Dedifferentiated amniotic fluid mesenchymal stem cell (primary cell): ENCODE results near the gene ZNF765.
"Not testable (repeated sequence)": the region's sequence is repeated elsewhere in the genome, so short reads cannot be mapped to it uniquely, and the experiment has no call there.

Experiments
- DNase-seq: peaks from one replicate; pipeline ENCODE4 v3.0.0-alpha.2; 2016; ENCODE audit errors: extremely low spot score

The ZNF765 gene

DNA sequence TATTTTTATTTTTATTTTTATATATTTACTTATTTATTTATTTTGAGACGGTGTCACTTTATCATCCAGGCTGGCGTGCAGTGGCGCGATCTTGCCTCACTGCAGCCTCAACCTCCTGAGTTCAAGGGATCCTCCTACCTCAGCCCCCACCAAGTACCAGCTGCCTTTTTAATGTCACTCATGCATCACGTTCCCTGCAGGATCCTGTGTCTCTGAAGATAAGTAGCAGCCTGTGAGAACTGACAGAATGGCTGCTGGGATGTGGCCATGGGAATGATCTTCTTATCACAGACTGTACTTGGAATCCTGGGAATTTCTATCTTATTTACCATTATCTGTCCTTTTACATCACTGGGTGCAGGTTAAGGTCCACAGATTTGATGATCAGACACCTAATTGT is 27.6 kb downstream of the ZNF765 start:
- no peak for DNase-seq

DNA sequence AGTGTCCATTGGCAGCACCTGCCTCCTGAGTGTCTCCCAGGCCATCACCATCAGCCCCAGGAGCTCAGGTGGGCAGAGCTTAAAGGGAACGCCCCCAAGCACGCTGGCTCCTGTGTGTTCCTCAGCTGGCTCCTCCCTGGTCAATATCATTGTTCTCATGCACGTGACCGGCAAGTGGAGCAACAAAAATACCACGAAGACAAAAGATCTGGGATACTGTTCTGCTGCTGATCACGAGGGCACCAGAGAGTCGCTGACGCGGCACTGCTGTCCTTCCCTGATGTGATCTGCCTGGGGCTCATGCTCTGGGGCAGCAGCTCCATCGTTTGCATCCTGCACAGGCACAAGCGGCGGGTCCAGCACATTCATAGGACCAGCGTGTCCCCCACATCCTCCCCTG is 28.1 kb downstream of the ZNF765 start:
- DNase-seq, result not testable (repeated sequence)

DNA sequence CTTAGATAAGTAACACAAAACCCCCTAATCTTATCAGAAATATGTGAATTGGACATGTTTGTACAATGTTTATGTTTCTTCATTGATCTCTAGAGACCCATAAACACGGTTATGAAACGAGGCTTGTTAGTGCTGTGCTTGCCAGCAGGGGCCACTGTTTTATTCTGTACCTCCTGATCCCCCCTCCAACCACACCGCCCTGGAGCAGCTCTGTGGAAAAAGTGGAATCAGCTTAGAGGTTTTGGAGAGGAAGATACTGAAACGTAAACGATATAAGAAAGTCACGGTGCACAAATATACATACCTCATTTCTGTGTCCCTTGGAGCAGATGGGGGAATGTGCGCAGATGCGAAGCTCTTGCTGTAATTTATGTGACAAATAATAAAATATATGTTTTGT is 28.7 kb downstream of the ZNF765 start:
- not testable (repeated sequence) for DNase-seq

DNA sequence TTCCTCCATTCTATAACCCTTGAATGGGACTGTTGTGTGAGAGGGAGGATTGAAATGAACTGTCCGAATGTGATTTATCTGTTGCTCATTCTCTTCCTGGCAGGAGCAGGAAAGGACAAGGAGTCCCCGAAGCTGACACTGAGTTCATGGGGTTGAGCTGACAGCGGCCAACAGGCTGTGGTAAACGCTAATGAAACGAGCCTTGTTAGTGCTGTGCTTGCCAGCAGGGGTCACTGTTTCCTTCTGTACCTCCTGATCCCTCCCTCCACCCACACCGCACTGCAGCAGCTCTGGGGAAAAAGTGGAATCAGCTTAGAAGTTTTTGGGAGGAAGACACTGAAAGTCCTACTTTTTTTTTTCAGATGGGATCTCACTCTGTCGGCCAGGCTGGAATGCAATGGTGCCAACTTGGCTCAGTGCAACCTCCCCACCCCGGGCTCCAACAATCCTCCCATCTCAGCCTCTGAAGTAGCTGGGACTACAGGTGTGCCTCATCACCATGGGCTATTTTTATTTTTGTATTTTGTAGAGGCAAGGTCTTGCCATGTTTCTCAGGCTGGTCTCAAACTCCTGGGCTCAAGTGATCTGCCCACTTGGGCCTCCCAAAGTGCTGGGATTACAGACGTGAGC is 30.1 kb downstream of the ZNF765 start:
- peak; percentile 41 for DNase-seq

DNA sequence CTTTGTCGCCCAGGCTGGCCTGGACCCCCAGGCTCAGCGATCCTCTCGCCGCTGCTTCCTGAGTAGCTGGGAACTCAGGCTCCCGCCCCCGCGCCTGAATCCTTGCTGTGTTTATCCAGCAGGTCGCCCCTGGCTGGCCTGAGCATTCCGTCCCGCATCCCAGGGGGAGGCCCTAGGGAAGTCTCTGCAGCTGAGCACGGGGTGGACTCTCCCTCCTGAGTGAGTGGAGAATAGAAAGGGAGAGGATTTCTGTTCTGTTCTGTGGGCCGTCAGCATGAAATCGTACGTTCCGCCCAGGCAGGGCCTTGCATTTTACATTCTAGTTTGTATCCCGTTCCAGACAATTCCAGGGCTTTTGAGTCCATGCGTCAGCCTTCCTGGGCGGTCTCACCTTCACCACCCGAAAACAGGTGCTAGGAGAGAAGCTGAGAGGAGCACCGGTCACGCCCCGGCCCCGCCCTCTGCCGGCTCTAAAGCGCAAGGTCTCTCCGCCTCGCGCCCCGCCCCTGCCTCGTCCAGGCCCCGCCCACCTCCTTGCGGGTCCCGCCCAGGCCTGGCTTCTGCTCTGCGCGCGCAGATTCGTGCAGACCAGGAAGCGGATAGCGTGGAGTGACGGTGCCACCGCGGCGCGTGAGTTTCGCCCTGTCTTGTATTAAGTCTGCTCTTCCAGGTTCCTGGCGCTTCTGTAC is 36.6 kb downstream of the ZNF765 start, which contains the start of gene ZNF761:
TSS of gene ZNF761 (plus strand) at position 586 of the 689 bp plus-strand sequence. CDS start 15,285 bp downstream, outside the sequence.
- peak; percentile 89 for DNase-seq

DNA sequence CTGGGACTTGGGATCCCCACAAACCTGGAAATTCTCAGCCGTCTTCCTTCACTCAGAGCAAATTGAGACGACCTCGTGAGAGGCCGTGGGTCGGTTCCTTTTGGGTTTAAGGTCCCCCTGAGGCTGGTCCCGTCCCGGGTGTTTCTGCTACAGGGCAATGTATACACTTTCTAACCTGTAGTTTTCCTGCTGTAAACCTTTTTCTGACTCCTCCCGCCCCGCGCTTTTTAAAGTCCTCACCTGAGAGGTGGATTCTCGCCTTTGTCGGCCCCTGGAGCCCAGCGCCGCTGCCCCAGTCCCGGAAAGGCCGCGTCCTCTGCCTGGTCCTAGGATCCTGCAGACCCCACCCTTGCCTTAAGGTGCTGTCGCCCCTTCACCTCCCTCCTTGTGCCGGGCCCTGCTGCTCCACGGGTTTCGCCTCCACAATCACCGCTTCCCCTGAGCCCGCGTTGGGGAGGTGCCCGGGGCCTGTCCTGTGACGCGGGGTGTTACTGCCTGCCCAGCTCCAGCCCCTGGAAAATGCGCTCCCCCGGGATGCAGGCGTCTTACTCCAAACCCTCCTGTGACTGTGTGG is 37.2 kb downstream of the ZNF765 start:
- peak; percentile 16 for DNase-seq

DNA sequence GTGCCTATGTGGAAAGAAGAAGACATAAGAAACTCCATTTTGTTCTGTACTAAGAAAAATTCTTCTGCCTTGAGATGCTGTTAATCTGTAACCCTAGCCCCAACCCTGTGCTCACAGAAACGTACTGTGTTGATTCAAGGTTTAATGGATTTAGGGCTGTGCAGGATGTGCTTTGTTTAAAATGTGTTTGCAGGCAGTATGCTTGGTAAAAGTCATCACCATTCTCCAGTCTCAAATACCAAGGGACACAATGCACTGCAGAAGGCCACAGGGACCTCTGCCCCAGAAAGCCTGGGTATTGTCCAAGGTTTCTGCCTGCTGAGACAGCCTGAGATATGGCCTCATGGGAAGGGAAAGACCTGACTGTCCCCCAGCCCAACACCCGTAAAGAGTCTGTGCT is 48.9 kb downstream of the ZNF765 start:
- DNase-seq, result not testable (repeated sequence)

DNA sequence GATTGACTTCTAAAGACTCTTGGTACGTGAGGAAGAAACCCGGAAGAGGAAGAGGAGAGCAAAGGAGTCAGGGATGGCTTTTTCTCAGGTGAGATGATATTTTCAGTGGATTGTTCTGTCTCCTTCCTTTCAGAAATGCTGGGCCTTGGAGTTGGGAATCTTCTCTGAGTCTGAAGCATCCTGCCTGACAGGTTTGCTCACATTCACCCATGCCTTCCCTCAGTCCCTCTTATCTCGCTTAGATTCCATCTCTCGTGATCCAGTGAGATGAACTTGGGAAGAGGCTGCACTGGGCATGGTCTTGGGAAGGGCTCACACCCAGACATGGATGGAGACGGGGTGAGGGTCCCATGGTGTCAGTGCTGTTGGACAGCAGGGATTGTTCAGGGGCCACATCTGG is 52.2 kb downstream of the ZNF765 start:
- not testable (repeated sequence) for DNase-seq

DNA sequence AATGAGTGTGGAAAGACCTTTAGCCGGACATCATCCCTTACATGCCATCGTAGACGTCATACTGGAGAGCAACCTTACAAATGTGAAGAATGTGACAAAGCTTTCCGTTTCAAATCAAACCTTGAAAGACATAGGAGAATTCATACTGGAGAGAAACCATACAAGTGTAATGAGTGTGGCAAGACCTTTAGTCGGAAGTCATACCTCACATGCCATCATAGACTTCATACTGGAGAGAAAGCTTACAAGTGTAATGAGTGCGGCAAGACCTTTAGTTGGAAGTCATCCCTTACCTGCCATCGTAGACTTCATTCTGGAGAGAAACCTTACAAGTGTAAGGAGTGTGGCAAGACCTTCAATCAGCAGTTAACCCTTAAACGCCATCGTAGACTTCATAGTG is 60.9 kb downstream of the ZNF765 start:
- no peak for DNase-seq

DNA sequence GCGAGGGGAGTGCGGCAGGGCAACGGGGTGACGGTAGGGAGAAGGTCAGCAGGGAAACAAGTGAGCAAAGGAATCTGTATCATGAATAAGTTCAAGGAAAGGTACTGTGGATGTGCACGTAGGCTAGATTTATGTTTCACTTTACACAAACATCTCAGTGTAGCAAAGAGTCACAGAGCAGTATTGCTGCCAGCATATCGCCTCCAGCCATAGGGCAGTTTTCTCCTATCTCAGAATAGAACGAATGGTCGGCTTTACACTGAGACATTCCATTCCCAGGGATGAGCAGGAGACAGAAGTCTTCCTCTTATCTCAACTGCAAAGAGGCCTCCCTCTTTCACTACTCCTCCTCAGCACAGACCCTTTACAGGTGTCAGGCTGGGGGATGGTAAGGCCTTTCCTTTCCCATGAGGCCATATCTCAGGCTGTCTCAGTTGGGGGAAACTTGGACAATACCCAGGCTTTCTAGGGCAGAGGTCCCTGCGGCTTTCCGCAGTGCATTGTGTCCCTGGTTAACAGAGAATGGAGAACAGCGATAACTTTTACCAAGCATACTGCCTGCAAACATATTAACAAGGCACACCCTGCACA is 65.3 kb downstream of the ZNF765 start:
- not testable (repeated sequence) for DNase-seq

DNA sequence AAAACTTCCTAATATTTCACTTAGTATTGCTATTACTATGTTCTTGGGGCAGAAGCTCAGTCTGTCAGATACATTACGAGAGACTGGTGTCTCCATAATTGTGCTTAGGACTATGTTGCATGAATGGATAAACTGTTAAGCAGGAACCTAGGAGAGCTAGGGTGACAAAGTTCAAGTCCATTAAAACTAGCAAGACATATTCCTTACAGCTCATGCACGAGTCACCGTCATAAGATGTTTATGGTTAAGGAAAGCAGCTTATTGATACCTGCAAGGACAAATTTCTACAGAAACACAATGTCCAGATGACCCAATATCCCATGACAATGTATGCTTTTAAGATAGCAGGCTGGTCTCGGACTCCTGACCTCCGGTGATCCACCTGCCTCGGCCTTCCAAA is 66.9 kb downstream of the ZNF765 start:
- no peak for DNase-seq

DNA sequence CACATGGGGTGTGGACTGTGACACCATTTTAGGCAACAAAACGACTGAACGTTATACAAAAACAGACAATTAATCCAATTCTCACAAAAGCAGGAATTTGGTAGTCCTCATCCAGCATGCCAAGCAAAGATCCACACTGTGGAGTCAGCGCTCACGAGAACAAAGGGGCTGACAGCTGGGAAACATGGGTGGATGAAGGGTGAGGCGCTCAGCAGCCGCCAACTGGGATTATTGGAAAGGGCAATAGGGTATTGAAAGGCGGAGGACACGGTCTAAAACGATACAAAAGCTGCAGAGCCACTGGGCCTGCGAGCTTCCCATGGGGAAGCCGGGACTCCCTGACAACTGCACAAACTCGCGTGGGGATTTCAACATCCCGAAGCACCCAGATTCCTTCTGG is 67.9 kb downstream of the ZNF765 start:
- no peak for DNase-seq

DNA sequence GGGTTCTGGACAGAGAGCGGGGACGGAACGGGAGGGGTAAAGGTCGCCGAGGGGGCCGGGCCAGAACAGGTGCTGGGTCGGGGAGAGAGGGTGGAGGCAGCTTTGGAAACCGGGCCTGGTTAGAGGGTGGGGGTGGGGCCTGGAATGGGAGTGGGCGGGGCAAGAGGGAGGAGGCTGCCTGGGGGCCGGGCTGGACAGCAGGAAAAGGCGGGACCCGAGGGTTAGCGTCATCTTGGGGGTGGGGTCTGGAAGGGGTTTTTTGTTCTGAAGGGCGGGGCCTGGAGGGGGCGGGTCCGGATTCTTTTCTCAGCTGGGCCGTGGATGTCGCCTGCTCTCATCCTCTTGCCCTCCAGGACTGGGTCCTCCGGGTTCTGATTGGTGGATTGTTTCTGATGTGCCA is 68.3 kb downstream of the ZNF765 start:
- DNase-seq, result no peak

DNA sequence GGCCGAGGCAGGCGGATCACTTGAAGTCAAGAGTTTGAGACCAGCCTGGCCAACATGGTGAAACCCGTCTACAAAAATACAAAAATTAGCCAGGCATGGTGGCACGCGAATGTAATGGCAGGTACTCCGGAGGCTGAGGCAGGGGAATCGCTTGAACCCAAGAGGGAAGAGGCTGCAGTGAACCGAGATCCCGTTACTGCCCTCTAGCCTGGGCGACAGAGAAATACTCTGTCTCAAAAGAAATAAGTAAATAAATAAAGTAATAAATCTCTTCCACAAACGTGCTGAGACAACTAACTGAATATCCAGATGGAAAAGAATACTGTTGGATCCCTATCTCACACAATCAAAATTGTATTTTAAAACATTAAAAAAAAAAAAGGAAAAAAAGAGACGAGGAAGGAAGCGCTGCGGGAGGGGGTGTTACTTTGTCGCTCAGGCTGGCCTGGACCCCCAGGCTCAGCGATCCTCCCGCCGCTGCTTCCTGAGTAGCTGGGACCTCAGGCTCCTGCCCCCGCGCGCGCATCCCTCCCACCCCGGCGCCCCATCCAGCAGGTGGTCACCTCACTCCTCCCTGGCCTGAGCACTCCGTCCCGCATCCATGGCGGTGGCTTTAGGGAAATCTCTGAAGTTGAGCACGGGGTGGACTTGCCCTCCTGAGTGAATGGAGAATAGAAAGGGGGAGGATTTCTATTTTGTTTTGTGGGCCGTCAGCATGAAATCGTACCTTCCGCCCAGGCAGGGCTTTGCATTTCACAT is 72.0 kb downstream of the ZNF765 start:
- no peak for DNase-seq

DNA sequence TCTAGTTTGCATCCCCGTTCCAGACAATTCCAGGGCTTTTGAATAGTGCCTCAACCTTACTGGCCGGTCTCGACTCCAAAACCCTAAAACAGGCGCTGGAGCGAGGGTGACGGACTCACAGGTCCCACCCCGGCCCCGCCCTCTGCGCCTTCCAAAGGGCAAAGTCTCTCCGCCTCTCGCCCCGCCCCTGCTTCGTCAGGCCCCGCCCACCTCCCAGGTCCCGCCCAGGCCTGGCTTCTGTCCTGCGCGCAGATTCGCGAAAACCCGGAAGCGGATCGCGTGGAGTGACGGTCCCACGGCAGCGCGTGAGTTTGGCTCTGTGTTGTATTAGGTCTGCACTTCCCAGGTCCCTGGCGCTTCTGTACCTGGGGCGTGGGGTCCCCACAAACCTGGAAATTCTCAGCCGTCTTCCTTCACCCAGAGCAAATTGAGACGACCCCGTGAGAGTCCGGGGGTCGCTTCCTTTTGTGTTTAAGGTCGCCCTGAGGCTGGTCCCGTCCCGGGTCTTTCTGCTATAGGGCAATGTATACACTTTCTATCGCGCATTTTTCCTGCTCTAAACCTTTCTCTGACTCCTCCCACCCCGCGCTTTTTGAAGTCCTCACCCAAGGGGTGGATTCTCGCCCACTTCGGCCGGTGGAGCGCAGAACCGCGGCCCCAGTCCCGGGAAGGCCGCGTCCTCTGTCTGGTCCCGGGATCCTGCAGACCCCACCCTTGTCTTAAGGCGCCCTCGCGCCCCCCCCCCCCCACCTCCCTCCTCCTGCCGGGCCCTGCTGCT is 72.7 kb downstream of the ZNF765 start, which contains the start of gene ZNF813:
TSS of gene ZNF813 (plus strand) at position 249 of the 778 bp plus-strand sequence. CDS start 16,090 bp downstream, outside the sequence.
- DNase-seq, result peak; percentile 75

DNA sequence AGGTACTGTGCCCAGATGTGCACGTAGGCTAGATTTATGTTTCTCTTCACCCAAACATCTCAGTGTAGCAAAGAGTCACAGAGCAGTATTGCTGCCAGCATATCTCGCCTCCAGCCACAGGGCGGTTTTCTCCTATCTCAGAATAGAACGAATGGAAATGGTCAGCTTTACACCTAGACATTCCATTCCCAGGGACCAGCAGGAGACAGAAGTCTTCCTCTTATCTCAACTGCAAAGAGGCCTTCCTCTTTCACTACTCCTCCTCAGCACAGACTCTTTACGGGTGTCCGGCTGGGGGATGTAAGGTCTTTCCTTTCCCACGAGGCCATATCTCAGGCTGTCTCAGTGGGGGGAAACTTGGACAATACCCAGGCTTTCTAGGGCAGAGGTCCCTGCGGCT is 73.7 kb downstream of the ZNF765 start:
- not testable (repeated sequence) for DNase-seq

DNA sequence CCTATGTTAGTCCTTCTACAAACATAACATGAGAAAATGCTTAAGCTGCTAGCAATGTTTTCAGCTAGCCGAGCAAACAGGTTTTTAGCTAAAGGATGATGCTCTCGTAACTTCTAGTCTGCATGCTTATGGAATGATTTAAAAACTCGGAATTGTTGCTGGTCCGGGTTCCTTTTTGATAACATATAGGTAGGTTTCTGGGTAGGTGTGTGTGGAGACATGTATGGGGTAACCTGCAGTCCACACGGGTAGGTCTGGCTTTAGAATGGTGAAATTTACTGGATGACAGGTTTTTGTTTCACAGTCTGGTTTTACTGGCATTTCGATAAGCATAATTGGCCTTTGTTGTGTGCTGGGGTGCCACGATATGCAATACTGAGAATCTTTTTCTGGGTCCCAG is 77.0 kb downstream of the ZNF765 start:
- no peak for DNase-seq

DNA sequence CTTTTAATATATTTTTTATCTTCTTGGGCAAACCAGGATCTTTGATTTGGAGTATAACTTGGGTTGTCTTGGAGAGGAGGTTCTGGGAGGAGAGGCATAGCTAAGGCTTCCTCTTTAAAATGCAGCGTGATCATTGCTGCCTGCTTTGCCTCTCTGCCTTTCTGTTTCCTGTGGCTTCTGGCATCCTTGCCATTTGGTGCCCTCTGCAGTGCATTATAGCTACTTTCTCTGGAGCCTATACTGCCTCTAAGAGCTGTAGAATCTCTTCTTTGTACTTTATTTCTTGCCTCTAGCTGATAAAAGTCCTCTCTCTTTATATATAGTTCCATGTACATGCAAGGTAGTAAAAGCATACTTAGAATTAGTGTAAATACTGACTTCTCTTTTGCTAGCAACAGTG is 79.9 kb downstream of the ZNF765 start:
- DNase-seq, result not testable (repeated sequence)

DNA sequence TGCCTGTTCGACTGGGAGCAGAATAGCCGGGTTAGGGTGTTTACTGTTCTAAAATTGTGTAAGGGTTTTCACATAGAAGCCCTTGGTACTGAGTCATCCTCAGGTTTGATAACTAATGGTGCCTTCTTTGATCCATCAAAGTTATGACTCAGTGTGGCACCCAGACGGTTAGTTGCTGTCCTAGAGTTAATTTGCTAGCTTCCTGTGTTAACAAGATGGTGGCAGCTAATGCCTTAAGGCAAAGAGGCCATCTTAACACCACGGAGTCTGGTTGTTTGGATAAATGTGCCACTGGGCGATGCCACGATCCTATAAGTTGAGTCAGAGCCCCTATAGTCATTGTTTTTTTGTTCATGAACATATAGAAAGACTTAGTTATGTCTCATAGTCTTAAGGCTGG is 80.5 kb downstream of the ZNF765 start:
- DNase-seq, result not testable (repeated sequence)
